Measurements from ENCODE around the gene FIBCD1.

FIBCD1 gene

DNA sequence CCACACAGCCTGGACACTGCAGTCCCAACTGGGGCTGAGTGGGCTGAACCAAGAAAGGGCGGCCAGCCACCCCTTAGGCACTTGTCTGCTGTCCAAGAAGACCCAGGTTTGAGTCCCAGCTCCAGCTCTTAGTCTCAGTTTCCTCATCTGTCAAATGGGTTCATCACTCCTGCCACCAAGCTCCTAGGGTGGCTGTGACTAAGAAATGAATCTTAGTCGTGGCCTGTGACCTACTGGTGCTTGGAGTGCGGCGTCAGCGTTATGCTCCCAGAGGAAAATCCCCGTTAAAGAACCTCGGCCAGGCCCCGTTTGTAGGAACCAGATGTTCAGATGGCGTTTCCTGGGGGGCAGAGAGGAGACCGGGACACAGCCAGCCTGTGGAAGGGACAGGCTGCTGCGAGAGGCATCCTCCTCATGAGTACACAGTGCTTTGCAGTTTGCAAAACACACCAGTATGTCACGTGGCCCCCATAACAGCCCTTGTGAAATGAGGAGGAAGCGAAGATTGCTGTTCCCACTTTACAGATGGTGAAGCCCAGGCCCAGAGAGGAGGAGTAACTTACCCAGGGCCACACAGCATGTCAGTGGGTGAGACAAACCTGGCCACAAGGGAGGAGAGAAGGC is 3.3 kb downstream of the FIBCD1 start:
- DNase-seq = no peak

DNA sequence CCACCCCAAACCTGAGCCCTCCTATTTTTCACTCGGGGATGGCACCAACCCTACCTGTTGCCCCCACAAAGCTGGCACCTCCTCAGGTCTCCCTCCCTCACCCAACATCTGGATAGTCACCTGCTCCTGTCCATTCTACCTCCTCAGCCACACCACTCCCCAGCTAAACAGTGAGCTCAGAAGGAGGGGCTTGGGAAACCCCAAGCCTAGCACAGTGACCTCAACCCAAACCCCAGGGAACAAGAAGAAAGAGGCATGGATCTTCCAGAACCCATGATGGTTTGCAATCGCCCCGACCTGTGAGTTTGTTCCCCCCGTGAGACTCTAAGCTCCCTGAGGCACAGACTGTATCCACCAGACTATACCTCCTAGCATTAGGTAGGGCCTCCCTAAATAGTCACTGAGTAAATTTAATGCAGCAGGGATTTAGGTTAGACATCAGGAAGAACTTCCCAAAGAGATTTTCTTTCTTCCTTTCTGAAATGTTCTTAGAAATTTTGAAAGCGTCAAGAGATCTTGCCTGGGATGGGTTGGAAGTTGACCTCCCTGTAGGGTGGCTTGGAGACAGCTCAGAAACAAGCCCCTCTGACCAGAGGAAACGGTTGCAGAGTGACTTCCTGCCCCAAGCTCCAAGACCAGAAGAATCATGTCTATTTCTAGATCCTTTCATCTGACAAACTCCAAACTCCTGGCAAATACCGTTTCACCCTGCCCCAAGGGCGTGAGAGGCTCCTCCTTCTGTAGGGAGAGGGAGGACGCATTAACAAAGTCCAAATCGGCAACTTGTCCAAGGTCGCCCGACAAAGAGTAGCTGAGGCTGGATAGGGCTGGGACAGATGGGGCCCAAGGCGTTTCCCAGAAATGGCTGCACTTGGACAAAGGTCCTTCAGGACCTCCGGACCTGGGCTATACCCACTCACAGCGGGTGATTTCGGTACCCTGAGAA is 4.1 kb downstream of the FIBCD1 start:
- DNase-seq = no peak

DNA sequence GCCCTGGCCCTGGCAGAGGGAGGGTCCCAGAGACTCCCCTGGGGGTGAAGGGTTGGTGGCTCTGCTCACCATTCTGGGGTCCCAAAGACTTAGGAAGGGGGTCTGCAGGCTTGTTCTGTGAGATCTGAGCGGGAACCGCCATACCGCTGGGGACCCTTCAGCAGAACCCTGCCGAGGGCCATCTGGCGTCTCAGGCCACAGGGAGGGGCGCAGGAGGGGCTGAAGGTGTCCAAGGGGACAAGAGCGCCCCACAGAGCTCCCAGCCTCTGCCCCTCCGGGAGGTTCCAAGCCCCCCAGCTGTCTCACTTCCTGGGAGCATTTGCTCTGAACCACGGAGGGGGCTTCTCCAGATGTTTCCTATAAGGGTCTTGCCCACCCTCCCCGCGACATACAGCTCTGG is 4.8 kb downstream of the FIBCD1 start:
- DNase-seq = no peak

DNA sequence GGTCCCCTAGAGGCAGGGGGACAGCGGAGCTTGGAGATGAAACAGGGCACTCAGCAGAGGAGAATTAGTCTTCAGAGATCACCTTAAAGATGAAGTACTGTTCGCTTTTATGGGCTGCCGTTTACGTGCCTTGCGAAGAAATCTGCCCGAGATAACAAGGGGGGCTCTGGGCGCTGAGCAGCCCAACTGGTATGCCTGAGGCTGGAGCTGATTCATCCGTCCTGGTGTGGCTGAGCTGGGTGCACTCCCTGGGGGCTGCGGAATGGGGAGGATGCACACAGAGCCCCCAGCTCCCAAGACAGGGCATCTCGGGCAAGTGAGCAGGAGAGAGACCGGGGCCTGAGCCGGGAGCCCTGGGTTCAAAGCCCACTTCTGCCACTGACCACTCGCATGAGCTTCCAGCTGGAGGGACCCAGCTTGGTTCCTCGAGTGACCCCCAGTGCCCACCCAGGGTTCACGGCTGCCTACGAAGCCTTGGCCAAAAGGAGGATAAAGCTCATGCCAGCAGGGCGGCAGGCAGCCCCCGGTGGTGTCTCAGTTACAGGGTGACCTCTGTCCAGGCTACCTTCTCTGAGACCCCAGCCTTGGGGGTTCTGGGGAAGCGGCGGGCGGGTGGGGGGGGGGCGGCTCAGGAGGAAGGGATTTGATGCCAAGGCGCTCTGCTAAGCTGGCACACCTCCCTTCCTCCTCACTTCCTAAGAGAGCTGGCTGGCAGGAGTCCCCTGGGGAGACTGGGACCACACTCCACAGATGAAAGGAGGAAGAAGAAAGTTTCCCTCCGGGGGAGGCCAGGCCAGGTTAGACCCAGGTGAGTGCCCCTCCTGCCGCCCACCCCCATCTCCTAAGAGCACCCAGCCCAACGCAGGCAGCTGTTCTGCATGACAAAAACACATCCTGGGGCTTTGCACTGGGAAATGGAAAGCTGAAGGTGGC is 5.7 kb downstream of the FIBCD1 start:
- DNase-seq = no peak

DNA sequence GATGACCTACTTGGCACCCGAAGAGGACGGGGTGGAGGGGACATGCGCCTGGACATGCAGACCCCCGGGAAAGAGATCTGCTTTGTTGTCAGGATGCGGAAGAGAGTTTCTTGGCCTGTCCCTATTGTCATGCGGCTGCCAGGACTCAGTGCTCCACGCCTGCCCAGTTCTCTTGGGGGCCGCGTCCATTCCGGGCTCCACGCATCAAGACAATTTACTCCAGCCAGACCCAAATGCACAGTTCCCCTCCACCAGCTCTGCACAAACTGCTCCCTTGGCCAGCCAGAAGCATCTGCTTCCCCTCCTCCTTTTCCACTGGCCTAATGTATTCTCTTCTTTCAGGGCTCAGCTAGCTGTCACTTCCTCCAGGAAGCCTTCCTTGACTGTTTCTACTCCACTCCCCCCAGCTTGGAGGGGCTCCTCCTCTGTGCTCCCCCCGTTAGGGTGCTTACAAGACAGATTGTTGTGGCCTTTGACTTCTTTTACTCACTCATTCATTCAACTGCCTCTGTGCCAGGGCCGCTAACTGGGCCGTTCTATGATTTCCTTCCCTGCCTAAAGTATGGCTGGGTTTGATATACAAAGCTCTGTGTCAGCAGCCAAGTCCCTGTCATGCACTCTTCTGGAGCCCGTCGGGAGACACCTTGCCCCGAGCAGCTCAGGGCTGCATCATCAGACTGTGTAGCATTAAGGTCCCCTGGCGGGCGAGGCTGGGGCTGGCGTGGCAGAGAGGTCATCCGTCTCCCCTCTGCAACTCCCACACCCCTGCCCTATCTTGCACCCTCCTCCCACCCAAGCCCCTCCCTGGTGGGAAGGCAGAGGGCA is 6.6 kb downstream of the FIBCD1 start:
- no peak for DNase-seq

DNA sequence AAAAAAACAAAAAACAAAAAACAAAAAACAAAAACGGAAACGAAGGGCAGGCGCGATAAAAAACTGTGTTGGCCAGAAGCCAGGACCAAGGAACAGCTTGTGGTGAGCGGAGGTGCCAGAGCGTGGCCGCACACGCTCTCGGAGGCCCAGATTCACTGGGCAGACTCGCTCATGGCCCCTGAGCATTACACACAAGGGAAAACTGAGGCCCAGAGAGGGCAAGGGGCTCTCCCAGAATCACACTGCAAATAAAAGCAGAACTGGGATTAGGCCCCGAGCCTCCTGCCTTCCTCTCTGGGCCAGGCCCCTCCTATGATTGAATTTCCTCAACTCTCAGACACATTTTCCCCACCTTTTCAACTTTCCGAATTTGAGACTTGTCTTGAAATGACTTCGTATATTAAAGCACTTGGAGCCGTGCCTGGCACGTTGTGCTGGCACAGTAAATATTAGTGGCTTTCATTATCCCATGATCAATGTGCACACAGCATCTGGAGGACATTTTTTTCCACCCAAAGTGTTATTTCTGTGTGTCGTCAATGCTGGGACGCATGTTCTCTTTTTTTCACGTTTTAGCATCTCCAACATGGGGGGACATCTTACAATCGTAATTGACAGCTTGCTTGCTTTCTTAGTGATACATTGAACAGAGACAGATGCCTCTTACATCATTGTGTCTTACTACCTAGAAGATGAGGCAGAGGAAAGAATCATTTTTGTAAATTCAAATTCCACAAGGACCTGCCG is 7.4 kb downstream of the FIBCD1 start:
- DNase-seq = no peak

DNA sequence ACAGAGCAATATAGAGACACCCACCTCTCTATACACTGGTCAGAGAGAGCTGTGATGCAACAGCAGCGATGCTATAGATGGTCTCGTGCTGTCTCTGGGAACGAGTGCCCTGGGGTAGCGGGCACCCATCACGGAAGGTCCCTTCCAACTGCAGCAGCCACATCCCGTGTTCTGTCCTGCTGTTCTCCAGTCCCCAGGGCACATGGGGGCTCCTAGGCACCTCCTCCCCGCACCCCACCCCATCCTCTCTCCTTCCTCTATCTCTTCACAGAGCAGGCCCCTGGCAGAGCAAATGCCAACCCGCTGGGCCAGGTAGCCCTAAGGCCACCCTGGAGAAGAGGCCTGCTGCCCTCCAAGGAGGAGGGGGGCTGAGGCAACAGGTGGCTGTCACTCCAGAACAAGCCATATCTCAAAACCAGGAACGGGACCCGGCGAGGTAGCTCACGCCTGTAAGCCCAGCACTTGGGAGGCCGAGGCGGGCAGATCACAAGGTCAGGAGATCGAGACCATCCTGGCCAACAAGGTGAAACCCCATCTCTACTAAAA is 8.2 kb downstream of the FIBCD1 start:
- no peak for DNase-seq

DNA sequence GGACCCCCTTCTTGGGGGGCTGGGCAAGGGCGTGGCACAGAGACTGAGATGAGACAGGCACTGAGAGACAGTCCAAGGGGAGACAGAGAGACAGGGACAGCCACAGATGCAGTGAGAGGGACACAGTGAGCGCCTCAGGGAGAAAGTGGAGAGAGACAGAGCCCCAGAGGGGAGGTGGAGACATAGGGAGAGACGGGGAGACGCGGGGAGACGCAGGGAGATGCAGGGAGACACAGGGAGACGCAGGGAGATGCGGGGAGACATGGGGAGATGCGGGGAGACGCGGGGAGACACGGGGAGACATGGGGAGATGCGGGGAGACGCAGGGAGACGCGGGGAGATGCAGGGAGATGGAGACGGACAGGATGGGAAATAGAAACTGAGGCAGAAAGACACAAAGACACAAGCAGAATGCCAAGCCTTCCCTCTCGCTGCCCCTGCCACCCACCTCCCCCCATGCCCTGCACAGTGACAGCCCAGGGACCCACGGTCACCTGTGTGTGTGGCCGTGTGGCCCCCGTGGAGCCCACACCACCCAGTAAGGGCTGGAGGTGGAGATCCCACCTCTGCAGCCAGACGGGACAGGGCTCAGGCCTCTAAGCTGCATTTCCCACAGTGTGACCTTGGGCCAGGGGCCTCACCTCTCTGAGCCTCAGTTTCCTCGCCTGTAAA is 8.8 kb downstream of the FIBCD1 start:
- DNase-seq = no peak

DNA sequence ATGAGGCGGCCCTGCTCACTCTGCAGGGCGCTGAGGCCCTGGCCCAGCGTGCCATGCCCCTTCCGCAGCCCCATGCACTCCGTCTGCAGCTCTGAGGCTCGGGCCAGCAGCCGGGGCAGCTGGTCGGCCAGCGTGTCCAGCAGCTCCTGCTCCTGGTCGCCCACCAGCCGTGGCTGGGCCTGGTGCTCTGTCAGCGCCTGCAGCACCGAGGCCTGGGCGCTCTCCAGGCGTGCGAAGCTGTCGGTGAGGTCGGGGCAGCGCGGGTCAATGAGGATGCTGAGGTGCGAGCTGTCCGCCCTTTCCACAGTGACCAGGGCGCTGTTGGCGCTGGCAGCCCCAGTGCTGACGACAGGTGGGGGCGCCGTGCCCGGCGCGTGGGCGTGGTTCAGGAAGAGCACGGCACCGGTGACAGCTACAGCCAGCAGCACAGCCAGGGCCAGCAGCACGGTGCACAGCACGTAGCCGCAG is 9.4 kb downstream of the FIBCD1 start:
- no peak for DNase-seq

DNA sequence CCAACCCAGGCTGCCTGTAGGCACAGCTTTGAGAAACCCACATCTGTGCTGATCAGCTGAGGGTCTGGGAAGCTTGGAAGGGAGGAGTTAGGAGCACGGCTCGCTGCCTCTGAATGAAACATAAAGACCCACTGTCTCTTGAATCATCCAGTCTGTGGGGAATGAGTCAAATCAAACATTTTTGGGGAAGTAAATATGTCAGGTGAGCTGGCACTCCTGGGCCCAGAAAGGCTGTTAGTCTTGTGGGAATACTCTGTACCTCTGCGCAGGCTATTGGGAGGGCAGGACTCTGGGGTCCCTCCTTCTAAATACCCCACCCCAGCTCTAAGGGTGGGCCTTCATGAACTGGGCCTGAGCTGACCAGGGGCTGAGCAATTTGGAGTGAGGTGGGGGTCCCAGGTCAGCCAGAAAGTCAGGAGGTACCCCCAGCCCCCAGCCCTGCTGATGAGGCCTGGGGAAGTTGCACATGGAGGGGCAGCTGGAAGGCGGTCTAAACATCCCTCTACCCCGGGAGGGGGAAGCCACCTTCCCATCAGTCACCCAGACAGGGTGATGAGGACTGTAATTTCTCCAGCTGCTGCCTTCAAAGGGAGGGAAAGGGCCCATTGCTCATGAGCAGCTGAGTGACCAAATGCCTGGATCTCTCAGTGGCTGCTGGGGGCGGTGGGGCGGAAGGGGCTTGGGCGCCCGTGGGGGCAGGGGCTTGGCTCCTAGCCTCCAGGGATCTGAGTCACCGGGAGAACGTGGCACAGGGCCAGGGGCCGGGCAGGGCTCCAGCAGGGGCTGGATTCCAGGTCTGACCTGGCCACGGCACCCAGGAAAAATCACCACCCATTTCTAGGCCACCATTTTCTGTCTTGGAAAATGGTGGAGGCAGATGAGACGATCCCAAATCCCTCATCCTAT is 10.8 kb downstream of the FIBCD1 start:
- no peak for DNase-seq

DNA sequence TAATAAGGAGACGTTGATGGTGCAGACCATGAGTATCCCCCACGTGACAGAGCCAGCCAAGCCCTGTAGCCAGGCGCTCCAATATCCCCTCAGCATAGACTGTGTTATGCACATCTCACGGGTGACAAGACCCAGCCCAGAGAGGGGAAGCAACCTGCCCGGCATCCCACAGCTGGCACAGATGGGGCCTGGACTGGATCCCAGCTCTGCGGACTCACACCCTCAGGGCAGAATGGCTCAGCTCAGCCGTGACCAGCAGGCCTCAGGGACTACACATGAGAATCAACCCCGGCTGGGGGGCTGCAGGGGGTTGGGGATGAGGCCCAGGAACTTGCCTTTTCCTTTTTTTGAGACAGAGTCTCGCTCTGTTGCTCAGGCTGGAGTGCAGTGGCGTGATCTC is 11.7 kb downstream of the FIBCD1 start:
- no peak for DNase-seq

DNA sequence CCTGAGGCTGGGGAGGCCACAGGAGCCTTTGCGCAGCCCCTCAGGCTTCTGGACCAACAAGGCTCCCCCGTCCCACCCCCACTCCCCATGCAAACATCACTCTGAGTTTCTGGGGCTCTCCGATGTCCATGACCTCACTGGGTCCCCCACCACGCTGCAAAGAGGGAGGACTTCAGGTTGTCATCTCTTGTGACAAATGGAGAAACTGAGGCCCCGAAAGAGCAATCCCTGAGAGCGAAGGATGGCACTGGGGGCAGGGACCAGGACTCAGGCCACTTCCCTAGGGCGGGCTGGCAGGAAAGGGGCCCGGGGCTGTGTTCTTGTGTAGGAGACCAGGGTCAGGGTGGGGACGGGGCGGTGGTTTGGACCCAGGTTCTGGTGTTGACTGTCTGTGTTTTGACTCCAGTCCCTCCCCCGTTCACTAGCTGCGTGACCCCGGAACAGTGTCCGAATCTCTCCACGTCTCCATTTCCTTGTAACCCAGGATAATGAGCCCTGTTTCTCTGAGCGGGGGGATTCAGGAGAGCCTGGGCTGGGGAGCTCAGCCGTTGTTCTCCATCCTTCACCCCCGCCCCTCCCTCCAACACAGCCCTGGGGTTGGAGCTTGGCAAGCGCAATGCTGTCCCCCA is 13.9 kb downstream of the FIBCD1 start:
- no peak for DNase-seq

DNA sequence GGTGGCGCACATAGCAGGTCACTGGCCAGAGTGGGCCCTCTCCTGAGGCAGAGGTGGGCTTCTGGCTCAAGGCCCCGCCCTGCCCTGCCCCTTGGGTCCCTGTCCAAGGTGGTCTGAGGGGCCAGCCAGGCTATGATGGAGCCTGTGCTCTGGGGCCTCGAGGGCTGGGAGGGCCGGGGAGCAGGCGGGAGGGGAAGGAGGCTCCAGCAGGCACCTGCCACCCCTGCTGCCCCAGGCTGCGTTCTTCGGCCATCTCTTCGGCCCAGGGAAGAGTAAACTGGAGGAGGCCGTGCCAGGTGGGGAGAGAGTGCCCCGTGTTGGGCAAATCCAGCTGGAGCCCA is 14.6 kb downstream of the FIBCD1 start:
- no peak for DNase-seq

DNA sequence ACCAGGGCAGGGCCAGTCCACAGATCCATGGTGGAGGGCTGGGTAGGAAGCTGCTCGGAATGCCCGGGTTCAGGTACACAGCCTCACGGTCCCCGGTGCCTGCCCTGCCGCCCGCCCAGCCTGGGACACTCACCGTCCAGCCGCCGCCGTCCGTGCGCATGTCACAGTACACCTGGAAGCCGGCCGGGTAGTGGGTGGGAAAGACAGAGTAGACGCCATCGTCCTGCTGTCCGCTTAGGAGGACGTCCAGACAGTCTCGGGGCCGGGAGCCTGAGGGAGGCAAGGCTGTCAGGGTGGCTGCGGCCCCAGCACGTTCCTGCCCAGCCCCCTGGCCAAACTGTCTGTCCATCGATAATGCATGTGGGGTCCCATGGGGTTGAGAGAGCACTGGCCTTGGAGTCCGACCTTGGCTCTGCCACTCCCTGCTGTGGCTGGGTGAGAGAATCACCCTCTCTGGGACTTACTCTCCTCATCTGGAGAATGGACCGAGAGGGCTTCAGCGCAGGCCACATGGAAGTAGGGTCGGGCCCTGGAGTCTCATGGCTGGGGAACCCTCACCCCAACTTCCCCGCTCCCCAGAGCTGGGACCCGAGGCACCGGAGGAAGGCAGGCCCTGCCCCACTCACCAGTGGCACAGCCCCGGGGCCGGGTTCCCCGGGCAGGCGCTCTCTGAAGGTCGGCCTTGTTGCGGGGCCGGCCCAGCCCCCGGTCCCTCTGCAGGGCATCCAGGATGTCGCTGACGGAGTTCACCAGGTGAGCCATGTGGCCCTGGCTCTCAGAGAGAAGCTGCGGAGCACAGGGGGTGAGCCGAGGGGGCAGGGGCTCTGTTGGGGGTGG is 15.2 kb downstream of the FIBCD1 start:
- DNase-seq = no peak

DNA sequence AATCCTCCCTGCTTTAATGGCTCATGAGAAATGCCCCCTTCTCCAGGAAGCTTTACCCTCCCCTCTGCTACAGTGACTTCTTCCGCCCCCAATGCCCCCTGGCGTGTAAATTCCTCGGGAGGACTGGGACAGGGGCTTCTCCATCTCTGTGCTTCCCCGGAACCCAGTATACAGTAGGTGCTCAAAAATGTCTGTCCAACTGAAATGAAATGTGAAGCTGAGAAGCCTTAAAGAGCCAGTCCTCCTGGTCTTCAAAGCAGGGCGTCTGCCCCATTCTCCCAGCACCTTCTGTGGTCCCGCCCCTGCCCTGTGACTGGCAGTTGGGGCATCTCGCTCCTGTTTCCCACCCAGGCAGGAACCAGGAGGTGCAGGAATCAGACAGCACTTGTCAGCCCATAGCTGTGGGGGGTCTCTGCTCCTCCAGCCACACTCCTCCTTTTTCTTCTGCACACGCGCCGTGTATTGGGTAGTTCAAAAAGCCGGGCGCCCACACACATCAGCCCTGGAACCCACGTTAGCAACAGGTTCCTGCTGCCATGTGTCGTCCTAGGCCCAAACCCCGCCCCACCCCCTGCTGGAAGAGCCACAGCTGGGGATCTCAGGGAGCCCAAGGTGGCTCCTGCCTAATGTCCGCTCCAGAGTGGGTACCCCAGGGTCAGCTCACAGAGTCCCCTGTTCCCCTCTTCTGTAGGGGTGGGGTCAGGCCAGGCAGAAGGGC is 16.0 kb downstream of the FIBCD1 start:
- DNase-seq = no peak

DNA sequence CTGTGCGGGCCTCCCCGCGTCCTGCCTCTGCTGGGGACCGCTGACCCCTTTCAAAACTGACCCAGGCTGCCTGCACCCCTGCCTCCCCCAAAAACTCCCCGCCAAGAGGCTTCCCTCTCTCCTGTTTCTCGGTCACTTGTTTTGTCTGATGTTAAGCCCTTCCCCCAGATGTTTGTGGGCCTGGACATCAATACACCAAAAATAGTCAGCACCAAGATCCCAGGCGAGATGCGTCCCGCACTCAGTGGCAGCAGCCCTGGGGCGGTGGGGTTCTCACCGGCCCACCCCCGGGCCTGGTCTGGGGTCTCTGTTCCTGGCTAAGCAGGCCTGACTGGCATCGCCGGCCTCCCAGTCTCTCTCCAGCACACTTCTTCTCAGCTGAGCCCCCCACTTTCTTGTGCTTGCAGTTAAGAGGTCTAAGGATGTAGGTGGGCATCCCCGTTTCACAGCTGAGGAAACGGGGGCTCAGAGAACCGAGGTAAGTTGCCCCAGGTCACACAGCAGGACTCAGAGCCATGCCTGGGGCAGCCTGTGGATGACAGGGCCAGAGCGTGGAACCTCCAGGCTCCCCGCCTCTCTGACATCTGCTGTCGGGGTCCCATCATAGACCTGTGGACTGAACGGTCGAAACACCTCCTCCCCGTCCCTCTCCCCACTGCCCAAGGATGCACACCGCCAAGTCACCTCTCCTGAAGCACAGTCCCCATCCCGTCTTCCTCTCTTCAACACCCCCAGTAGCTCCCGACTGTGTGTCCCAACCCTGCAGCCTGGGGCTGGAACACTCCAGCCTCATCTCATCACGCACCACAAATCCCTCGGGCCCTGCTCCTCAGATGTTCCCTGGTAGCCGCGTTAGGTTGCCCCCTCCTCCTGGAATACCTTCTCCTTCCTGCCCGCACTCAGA is 16.8 kb downstream of the FIBCD1 start:
- no peak for DNase-seq

All from NCI-H1436 treated with DMSO at 0.1 percent for 48 hours (cell line).